ENCODE data around the gene MND1.

DNA sequence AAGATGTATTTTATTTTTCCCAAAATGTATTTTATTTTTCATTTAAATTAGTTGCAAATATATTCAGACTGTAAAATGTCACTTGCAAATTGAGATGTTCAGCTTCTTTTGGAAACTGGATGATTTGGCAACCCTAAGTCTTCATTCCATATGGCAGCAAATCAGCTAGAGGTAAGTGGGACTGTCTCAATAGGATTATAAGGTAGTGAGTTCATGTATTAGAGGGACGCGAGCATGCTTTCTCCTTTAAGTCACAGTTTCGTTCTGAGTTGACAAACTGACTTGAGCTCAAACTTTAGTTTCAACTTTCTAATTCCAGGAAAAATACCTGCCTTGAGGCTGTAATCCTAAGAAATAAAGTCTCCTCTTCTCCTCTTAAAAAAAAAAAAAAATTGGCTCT is 77.5 kb downstream of the MND1 start:
- TF ChIP-seq EZH2 (IDR thresholded peaks at IDR 0.05; ENCODE audit: insufficient read depth, poor library complexity, severe bottlenecking), result no peak
- TF ChIP-seq EZH2phosphoT487 (IDR thresholded peaks at IDR 0.05; ENCODE audit: insufficient read depth, low read depth), result no peak
